ENCODE measurements around the gene ASIC4.
A peak's percentile ranks its signal among the peaks of the same experiment; 100 is the strongest.

ASIC4 gene

GRCh38 chr2:219515874-219516629, 1.8 kb downstream of the ASIC4 start:
- no peak for DNase-seq (ENCODE audit: low read depth)

DNA sequence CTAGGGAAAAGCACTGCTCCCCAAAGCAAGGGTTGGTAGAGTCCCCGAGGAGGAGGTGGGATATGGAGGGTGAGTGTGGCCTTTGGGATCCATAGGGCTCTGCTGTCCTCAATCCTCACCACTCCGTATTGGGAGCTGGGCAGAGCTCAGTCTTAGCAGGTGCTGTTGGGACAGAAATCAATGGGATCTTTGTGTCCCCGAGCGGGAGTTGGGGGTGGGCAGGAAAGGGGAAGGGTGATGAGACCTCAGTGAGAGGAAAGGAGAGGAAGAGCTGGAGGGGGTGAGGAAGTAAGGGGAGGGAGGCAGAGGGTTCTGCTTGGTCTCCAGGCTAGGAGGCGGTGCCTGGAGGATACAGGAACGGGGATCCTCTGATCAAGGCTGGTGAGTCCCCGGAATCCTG, 2.6 kb downstream of the ASIC4 start:
- no peak for DNase-seq (ENCODE audit: low read depth)

DNA sequence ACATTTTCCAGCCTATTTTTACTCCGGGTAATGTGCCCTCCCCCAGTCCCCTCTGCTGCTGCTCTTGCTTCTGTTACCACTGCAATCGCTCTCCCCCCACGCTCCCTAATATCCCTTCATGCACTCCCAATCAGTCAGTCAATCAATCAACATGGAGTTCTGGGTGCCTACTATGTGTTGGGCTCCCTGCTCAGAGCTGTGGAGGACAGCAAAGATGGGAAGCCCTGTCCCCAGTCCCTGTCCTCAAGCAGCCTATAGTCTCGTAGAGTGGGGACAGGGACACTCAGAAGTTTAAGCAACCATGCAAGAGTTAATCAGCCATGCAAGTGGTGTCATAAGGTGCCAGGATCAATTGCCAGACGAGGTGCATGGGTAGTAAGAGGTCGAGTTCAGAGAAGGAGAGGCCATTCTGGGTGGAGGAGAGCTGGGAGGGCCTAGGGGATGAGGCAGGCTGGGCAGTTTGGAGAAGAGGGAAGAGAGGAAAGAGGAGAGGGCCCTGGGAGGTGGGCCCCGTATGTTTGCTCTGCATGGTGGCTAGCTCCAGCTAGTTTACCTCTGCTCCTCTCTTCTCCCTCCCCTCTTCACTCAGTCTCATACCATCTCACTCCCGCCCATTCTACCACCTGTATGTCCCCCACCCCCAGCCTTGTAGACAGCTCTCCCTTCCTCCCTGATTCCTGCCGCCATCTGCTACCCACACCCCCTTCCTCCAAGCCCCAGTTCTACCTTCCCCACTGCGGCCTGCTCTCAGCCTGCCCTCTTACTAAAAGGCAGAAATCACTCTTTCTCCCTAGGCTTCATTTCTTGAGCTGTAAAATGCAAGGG, 3.9 kb downstream of the ASIC4 start:
- DNase-seq (ENCODE audit: low read depth) = no peak

DNA sequence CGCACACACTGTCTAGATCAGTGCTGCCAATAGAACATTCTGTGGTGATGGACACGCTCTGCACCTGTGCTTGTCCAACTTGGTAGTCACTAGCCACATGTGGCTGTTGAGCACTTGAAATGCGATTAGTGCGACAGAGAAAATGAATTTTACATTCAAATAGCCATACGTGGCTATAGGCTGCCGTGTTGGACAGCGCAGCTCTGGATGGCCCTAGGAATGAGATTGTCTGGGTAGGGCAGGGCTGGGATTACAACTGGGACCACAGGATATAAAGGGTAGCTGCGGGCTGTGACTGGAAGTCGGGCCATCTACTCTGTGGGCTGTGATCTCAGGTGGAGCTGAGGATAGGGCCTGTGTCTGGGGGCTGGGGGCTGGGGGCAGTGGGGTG, 5.2 kb downstream of the ASIC4 start:
- DNase-seq (ENCODE audit: low read depth) = no peak

DNA sequence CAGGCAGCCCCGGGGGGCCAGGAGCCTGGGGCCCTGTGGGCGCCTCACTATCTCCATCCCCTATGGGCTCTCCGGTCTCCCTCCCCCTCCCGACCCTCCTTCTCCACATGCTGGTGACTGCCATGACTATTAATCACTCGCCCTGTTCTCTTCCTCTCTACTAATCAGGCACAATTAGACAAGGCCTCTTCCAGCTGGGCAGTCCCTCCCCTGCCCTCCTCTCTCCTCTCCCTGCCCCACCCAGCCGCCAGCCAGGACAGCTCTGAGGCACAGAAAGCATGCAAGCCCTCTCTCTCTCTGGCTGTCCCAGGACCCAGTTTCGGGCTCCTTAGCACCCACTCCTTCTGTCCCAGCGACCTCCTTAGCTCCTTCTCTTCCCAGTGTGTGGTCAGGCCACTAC, 5.8 kb downstream of the ASIC4 start:
- DNase-seq (ENCODE audit: low read depth) = no peak

DNA sequence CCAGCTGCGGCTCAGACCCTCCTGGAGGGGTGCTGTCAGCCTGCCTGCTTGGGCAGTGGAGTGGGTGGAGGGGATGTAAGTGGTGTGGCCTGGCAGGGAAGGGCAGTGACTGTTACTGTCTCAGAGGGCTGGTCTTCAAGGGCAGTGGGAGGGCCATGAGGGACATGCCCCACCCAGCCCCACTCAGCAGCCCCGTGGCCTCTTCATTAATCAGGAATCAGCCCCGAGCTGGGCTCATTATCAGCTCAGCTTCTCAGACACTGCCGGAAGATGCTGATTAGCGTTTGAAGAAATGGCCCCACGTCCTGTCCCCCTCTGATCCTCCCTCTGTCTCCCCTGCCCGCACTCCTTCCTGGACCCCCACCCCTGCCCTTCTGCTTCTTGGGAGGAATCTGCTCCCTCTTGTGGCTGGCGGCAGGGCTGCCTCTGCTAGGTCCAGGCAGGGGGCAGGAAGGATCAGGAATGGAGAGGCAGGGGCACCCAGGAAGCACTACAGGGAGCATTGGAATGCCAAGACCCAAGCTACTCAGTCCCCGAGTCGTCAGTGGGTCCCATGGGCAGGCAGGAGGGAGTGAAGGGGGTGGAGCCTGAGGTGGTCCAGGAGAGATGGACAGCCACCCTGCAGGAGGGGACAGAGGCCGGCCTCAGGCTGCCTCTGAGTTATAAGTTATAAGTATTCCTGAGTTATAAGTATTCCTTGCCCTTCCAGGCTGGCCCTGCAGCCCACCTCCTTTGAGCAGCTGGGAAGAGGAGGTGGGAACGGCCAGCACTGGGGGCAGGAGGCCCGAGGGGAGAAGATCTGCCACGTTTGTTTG, 7.0 kb downstream of the ASIC4 start:
- no peak for DNase-seq (ENCODE audit: low read depth)

DNA sequence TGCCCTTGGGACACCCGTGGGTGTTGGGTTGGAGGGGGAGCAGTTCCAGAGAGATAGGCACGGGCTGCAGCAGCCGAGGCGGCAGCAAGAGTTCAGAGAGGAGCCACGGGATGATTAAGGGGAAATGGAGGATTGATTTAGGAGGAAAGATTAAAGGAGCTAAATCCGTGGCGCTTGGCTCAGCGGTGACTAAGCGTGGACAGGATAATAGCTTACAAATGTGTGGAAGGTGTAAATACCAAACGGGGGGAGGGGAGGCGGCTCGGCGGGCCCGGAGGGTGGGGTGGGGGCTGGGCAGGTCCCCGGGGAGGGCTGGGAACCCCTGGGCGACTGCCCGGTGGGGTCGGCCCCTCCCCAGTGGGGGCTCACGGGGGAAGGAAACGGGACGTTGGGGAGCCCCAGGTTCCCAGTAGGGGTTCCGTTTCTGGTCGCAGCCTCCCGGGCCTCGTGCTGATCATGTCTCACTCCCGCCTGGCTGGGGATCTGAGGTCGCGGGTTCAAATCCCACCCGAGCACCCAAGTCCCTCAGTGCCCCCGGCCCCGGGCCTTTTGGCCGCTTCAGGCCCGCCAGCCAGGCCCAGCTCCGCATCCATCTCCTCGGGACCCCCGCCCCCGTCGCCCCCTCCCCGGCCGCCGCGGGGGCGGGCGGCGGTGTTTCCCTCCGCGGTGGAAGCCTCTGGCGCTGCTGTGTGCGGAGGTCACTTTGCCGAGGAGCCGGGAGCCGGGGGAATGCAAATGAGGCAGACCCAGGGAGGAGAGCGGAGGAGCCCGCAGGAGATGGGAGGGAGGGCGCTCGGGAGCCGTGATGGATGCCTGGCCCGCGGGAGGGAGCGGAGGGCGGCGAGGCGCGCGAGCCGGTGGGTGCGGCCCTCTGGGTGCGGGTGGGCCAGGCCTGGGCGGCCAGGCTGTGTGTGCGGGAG, 8.1 kb downstream of the ASIC4 start:
- no peak for DNase-seq (ENCODE audit: low read depth)

- DNase-seq (ENCODE audit: low read depth) = no peak
Observed at GRCh38 chr2:219523031-219523671, 8.9 kb downstream of the ASIC4 start.

DNA sequence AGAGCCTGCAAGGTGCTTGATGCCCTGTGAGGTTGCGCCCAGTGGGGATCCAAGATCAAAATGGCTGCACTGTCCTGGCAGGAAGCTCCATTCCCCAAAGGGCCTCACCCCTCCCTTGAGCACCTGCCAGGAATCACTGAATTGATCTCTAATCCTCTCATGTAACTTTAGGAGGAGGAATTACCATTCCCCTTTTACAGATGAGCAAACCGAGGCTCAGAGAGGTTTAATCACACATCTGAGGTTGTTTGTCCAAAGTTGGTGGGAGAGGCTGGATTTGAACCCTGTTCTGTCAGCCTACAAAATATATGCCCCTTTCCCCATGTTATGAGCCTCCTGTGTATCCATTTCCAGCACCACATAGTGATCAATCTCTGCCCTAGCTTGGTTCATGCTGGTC, 10.5 kb downstream of the ASIC4 start:
- no peak for DNase-seq (ENCODE audit: low read depth)

- no peak for DNase-seq (ENCODE audit: low read depth)
Observed at GRCh38 chr2:219525533-219526232, 11.4 kb downstream of the ASIC4 start.

DNA sequence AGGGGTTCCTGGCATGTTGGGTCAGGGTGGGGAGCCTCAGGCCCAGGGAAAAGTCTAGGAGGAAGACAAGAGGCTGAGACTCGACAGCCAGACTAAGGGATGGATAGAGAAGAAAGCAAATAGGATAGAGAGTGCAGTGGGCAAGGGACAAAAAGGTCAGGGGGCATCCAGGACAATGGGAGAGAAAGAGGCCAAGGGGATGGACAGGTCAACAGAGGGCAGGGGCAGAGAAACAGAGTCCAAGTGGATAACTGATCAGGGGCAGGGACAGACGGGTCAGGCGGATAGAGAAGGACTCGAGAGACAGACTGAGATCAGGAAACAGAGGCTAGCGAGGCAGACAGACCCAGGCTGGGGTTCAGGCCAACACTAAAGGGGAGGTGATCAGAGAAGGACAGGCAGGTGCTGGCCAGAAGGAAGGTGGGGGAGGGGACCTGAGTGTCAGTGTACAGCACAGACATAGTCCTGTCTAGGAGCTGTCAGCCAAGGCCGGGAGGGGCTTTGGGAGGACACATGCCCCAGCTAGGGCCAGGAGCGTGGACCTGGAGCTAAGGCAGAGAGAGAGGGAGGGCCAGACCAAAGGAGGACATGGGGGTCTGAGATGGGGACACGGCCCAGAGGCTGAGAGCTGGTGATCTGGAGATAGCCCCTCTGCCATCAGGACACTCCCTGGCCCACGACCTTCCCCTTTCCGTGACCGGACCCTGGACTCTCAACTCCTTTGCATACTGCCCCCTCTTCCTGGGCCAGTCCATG, 12.2 kb downstream of the ASIC4 start:
- DNase-seq (ENCODE audit: low read depth) = no peak

DNA sequence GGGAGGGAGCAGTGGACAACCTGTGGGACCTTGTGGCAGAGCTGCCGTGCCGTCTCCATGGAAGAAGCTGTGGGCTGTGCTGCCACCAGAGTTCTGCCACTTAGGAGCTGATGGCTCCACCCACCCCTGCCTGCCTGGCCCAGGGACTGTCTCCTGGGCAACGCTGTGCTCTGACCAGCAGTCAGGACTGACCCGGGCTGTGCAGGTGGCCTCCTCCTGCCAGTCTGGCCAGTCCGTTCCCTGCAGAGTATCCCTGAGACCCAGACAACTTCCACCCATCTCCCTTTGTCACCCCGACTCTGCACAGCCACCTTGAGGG, 12.8 kb downstream of the ASIC4 start:
- no peak for DNase-seq (ENCODE audit: low read depth)

GRCh38 chr2:219527472-219527871, 13.2 kb downstream of the ASIC4 start:
- no peak for DNase-seq (ENCODE audit: low read depth)

- peak; percentile 60 for DNase-seq (ENCODE audit: low read depth)
Observed at GRCh38 chr2:219530048-219530963, 16.0 kb downstream of the ASIC4 start.

- DNase-seq (ENCODE audit: low read depth) = no peak
Observed at GRCh38 chr2:219531639-219532377, 17.5 kb downstream of the ASIC4 start.

GRCh38 chr2:219532378-219532649, 18.0 kb downstream of the ASIC4 start:
- no peak for DNase-seq (ENCODE audit: low read depth)

- no peak for DNase-seq (ENCODE audit: low read depth)
Observed at GRCh38 chr2:219533930-219534661, 19.8 kb downstream of the ASIC4 start.

DNA sequence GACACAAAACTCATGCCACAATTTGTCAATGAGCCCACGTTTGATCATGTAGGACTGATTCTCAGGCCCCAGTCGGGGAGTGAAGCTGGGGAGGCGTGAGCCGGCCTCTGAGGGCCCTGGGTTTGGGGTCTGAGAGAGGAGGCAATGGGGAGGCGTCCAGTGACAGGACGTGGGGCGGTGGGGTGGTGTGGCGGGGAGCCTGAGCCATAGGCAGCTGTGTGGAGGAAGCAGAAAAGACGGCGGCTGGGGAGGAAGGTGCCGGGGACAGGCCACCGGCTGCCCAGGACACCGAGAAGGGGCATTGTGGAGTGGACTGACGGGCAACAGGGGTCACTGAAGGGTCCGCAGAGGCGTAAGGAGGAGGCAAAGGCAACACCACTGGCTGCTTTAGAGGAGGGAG, 22.1 kb downstream of the ASIC4 start:
- DNase-seq (ENCODE audit: low read depth) = no peak

Measured in T-helper 22 cell (primary cell).